GM19328 (cell line): Measurements from ENCODE around the gene GRM5.
"Not testable (repeated sequence)": the region's sequence is repeated elsewhere in the genome, so short reads cannot be mapped to it uniquely, and the experiment has no call there.

Experiments used
- ATAC-seq: cut with Tn5 transposase; IDR thresholded peaks from one replicate; pipeline ENCODE4 v1.9.1; 2021; ENCODE audit warnings: mild to moderate bottlenecking, moderate library complexity; ENCODE audit not compliant: unreplicated experiment

GRM5 gene

GRCh38 chr11:89065651-89066201 lies at the start of gene GRM5:
Gene GRM5, minus strand, starts transcription at chr11:89065982. Its CDS starts 18,110 bp downstream, at chr11:89047872.
- ATAC-seq, result not testable (repeated sequence)

GRCh38 chr11:89097956-89098355 lies 32.2 kb upstream of the GRM5 start:
- ATAC-seq, result peak; percentile 70

GRCh38 chr11:89093806-89094205 lies 28.0 kb upstream of the GRM5 start:
- ATAC-seq, result not testable (repeated sequence)

- ATAC-seq, result not testable (repeated sequence)
These were observed 19.2 kb upstream of the GRM5 start for GRCh38 chr11:89084951-89085350.

- ATAC-seq, result not testable (repeated sequence)
These were observed 5.1 kb upstream of the GRM5 start for GRCh38 chr11:89070911-89071310.

GRCh38 chr11:89067264-89067663 lies 1.5 kb upstream of the GRM5 start:
- no peak for ATAC-seq

GRCh38 chr11:89065066-89065465 lies 716 bp downstream of the GRM5 start:
- no peak for ATAC-seq

- ATAC-seq, result not testable (repeated sequence)
These were observed 2.3 kb downstream of the GRM5 start for GRCh38 chr11:89063481-89063951.

GRCh38 chr11:89062771-89063298 lies 2.9 kb downstream of the GRM5 start:
- ATAC-seq, result not testable (repeated sequence)

- not testable (repeated sequence) for ATAC-seq
These were observed 3.9 kb downstream of the GRM5 start for GRCh38 chr11:89061839-89062238.

- ATAC-seq, result not testable (repeated sequence)
These were observed 8.4 kb downstream of the GRM5 start for GRCh38 chr11:89057406-89057805.

GRCh38 chr11:89052220-89052619 lies 13.6 kb downstream of the GRM5 start:
- ATAC-seq, result no peak

GRCh38 chr11:89047159-89047558 lies 18.6 kb downstream of the GRM5 start:
- not testable (repeated sequence) for ATAC-seq

- not testable (repeated sequence) for ATAC-seq
These were observed 21.8 kb downstream of the GRM5 start for GRCh38 chr11:89043861-89044588.

- not testable (repeated sequence) for ATAC-seq
These were observed 36.1 kb downstream of the GRM5 start for GRCh38 chr11:89029671-89030070.

- no peak for ATAC-seq
These were observed 44.4 kb downstream of the GRM5 start for GRCh38 chr11:89021339-89021738.

- ATAC-seq, result not testable (repeated sequence)
These were observed 45.8 kb downstream of the GRM5 start for GRCh38 chr11:89019827-89020547.

- ATAC-seq, result no peak
These were observed 49.6 kb downstream of the GRM5 start for GRCh38 chr11:89016214-89016613.

GRCh38 chr11:89015614-89016013 lies 50.2 kb downstream of the GRM5 start:
- no peak for ATAC-seq

- not testable (repeated sequence) for ATAC-seq
These were observed 64.9 kb downstream of the GRM5 start for GRCh38 chr11:89000852-89001251.

GRCh38 chr11:88979641-88980040 lies 86.1 kb downstream of the GRM5 start:
- ATAC-seq, result no peak
